ENCODE data around the gene SLITRK5.

The SLITRK5 gene, protein sequence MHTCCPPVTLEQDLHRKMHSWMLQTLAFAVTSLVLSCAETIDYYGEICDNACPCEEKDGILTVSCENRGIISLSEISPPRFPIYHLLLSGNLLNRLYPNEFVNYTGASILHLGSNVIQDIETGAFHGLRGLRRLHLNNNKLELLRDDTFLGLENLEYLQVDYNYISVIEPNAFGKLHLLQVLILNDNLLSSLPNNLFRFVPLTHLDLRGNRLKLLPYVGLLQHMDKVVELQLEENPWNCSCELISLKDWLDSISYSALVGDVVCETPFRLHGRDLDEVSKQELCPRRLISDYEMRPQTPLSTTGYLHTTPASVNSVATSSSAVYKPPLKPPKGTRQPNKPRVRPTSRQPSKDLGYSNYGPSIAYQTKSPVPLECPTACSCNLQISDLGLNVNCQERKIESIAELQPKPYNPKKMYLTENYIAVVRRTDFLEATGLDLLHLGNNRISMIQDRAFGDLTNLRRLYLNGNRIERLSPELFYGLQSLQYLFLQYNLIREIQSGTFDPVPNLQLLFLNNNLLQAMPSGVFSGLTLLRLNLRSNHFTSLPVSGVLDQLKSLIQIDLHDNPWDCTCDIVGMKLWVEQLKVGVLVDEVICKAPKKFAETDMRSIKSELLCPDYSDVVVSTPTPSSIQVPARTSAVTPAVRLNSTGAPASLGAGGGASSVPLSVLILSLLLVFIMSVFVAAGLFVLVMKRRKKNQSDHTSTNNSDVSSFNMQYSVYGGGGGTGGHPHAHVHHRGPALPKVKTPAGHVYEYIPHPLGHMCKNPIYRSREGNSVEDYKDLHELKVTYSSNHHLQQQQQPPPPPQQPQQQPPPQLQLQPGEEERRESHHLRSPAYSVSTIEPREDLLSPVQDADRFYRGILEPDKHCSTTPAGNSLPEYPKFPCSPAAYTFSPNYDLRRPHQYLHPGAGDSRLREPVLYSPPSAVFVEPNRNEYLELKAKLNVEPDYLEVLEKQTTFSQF

DNA sequence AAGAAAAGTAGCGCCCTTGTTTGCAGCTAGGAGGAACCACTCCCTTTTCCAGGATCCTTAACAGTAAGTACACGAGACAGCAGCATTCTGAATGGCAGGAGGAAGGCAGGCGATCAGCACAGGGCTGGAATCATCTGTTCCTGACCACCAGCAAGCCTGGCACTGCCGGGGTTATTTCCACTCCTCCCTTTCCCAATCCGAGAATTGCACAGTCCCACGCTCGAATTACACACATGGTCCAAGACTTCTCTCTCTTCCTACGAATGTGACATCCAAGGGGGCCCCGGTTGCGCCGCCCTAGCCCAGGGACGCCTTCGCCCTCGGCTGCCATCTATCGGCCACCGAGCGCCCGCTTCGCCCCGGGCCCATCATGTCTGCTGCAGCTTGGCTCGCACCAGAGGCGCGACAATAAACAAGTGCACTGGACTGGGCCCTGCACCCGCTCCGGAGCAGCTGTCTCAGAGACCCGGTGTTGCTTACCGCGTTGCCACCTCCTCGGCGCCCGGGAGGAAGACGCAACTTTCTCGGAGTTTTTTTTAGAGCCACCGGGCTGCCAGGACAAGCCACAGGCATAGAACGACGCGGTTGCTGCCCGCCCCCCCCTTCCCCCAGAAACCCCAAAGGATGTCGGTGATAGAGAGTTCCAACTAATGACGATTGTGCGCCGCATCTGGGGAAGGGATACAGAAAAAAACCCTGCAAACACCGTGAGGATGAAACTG lies at the start of gene SLITRK5:
Gene SLITRK5, plus strand, starts transcription at position 341 of the 722 bp plus-strand sequence. CDS start 4,018 bp downstream, outside the sequence.
- TF ChIP-seq, protein P1, sequence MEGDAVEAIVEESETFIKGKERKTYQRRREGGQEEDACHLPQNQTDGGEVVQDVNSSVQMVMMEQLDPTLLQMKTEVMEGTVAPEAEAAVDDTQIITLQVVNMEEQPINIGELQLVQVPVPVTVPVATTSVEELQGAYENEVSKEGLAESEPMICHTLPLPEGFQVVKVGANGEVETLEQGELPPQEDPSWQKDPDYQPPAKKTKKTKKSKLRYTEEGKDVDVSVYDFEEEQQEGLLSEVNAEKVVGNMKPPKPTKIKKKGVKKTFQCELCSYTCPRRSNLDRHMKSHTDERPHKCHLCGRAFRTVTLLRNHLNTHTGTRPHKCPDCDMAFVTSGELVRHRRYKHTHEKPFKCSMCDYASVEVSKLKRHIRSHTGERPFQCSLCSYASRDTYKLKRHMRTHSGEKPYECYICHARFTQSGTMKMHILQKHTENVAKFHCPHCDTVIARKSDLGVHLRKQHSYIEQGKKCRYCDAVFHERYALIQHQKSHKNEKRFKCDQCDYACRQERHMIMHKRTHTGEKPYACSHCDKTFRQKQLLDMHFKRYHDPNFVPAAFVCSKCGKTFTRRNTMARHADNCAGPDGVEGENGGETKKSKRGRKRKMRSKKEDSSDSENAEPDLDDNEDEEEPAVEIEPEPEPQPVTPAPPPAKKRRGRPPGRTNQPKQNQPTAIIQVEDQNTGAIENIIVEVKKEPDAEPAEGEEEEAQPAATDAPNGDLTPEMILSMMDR (IDR thresholded peaks at IDR 0.05; ENCODE audit: borderline replicate concordance, control extremely low read depth, extremely low read depth, insufficient read depth, missing control alignments), result peak; percentile 92
- DNase-seq (ENCODE audit: low spot score), result peak; percentile 80
- in situ Hi-C loops (cut with MboI; ENCODE audit: low sequenced_read_pairs, unreplicated experiment), result no loop called here

DNA sequence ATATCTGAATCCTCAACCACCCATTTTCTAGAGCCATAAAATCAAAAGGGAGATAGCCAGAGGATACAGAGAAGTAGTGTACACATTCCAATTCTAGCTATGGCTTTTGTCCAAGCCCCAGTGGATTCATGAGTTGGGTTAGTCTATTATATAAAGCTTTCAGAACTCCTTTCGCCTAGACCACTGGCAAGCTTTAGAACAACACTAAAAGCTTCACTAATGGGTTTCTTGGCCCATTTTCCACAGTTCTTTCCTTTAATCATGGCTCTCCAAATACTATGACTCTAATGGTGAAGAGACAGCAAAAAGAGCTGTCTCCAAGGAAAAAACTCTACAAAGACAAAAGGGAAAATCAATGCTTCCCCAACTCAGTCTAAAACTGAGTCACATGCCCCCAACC lies 48.2 kb upstream of the SLITRK5 start:
- TF ChIP-seq, protein P1 (IDR thresholded peaks at IDR 0.05; ENCODE audit: borderline replicate concordance, control extremely low read depth, extremely low read depth, insufficient read depth, missing control alignments), result no peak
- in situ Hi-C loops (cut with MboI; ENCODE audit: low sequenced_read_pairs, unreplicated experiment), result no loop called here
- no peak for DNase-seq (ENCODE audit: low spot score)

DNA sequence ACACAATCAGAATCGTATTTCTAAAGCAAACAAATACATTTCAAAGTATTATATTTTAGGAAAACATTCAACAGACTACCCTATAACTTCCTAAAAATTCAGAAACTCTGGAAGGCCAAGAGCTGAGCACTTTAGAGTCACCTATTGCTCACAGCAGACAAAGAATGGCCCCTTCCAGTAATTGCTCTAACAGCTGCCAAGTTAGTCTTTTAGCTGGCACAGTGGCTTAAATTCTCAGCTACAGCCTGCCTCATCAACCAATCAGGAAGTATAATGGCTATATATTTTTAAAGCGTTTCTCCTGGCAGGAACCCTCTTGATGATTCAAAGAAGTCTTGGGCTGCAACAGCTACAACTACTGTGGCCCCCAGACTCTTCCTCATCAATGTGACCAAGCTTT lies 14.9 kb upstream of the SLITRK5 start:
- in situ Hi-C loops (cut with MboI; ENCODE audit: low sequenced_read_pairs, unreplicated experiment), result no loop called here
- no peak for DNase-seq (ENCODE audit: low spot score)
- TF ChIP-seq, protein P1 (IDR thresholded peaks at IDR 0.05; ENCODE audit: borderline replicate concordance, control extremely low read depth, extremely low read depth, insufficient read depth, missing control alignments), result no peak

DNA sequence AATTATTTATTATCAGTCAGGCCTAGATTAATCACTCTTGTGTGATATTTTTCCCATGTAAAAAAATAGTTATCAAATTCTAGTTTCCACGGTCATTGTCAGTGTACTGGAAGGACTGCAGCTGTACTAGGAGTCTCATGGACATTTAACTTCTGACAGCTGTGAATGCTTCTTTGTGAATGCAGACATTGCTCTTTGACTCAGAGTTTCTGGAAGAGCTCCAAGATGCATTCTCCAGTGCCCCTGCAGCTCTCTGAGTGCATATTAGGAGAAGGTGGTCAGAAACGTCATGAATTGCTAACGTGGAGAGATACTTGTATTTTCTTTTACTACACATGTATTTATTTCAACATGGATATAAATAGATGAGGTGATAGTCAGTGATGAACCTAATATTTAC lies 9.7 kb upstream of the SLITRK5 start:
- TF ChIP-seq, protein P1 (IDR thresholded peaks at IDR 0.05; ENCODE audit: borderline replicate concordance, control extremely low read depth, extremely low read depth, insufficient read depth, missing control alignments), result no peak
- in situ Hi-C loops (cut with MboI; ENCODE audit: low sequenced_read_pairs, unreplicated experiment), result no loop called here

DNA sequence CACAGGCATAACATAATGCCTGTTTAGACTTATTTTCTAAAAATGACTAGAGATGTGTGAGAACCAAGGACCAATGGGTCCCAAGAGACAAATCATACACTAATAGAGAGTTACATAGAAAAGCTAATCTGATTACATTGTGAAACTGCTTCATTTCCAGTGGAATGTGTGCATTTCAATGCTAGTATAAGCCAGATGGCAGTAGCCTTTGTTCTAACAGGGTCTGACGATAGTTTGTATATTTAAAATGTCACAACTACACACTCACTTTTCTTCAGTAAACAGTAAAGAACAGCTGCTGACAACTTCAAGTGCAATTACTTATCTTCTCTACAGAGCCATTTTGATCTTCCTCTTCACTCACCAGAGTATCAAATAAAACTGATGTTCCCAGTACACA lies 4.3 kb upstream of the SLITRK5 start:
- in situ Hi-C loops (cut with MboI; ENCODE audit: low sequenced_read_pairs, unreplicated experiment), result no loop called here
- no peak for DNase-seq (ENCODE audit: low spot score)
- TF ChIP-seq, protein P1 (IDR thresholded peaks at IDR 0.05; ENCODE audit: borderline replicate concordance, control extremely low read depth, extremely low read depth, insufficient read depth, missing control alignments), result no peak

More for the DNA sequence above, 9.7 kb upstream of the SLITRK5 start:
- DNase-seq (ENCODE audit: low spot score), result no peak

DNA sequence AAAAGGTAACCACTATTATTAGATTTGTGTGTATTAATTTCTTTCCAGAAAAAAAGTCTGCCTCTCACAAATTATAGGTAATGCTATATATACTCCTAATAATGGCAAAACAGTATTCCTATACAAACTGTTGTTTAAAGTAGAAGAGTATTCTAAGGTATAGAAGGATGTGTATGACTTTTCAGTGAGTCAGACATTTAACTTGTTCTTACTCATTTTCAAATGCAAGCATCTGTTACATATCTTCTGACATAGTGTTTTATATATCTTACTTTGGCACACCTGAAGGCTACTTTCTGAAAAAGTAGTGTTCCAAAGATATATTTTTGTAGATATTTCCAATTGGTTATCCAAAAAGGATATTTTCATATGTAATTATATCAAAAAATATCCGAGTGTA lies 3.5 kb upstream of the SLITRK5 start:
- DNase-seq (ENCODE audit: low spot score), result no peak
- in situ Hi-C loops (cut with MboI; ENCODE audit: low sequenced_read_pairs, unreplicated experiment), result no loop called here
- TF ChIP-seq, protein P1 (IDR thresholded peaks at IDR 0.05; ENCODE audit: borderline replicate concordance, control extremely low read depth, extremely low read depth, insufficient read depth, missing control alignments), result no peak

Data from GM13976 (cell line).